GM19328 (cell line): Measurements from ENCODE around the gene TAF1B.
A peak's percentile ranks its signal among the peaks of the same experiment; 100 is the strongest.
"Not testable (repeated sequence)": the region's sequence is repeated elsewhere in the genome, so short reads cannot be mapped to it uniquely, and the experiment has no call there.

Source experiments
- ATAC-seq: cut with Tn5 transposase; IDR thresholded peaks from one replicate; pipeline ENCODE4 v1.9.1; 2021; ENCODE audit warnings: mild to moderate bottlenecking, moderate library complexity; ENCODE audit not compliant: unreplicated experiment

Gene TAF1B

GRCh38 chr2:9830685-9831410 lies 12.4 kb upstream of the TAF1B start:
- ATAC-seq: no peak

GRCh38 chr2:9831670-9832069 lies 11.6 kb upstream of the TAF1B start:
- ATAC-seq: no peak

GRCh38 chr2:9832586-9832985 lies 10.7 kb upstream of the TAF1B start:
- ATAC-seq: no peak

GRCh38 chr2:9835068-9835467 lies 8.2 kb upstream of the TAF1B start:
- not testable (repeated sequence) for ATAC-seq

- no peak for ATAC-seq
Observed at GRCh38 chr2:9836074-9836473, 7.2 kb upstream of the TAF1B start.

- no peak for ATAC-seq
Observed at GRCh38 chr2:9836517-9836916, 6.8 kb upstream of the TAF1B start.

- ATAC-seq: no peak
Observed at GRCh38 chr2:9837451-9837850, 5.8 kb upstream of the TAF1B start.

- ATAC-seq: no peak
Observed at GRCh38 chr2:9838391-9838790, 4.9 kb upstream of the TAF1B start.

- no peak for ATAC-seq
Observed at GRCh38 chr2:9842487-9843228, 616 bp upstream of the TAF1B start.

- no peak for ATAC-seq
Observed at GRCh38 chr2:9844036-9844483, 786 bp downstream of the TAF1B start.

- ATAC-seq: peak; percentile 26
Observed at GRCh38 chr2:9844576-9844975, 1.3 kb downstream of the TAF1B start.

DNA sequence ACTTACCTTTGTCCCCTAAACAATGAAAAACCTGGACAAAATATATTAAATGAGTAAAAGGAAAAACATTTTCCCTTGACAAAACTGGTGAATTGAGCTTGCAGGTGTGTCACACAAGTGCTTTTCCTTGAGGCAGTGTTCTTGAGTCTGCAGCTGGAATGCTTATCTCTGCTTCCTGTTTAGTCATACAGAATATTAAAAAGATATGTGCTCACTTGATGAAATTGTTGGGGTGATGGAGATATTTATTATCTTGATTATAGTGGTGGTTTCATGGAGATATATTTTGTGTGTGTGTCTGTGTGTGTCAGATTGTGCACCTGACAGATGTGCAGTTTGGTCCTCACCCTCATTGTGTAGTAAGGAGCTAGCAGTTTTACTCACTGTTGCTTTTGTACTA lies 3.3 kb downstream of the TAF1B start:
- ATAC-seq: no peak

DNA sequence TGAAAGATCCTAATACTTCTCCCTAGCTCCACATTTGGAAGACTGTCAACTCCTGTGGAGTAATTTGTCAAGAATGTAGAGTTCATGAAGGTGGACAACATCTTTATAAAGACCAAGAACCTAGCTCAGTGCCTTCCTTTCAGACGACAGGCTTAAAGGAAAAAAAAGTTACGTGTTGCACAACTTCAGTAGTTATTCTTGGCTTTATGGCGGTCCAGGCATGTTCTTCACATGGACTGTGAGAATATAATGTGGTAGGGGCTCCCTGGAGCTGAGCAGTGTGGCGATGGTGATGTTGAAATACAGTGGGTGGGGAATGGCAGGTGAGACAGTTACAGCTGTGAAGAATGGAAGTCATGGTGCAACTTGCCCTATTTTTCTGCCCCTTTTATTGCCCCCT lies 3.9 kb downstream of the TAF1B start:
- ATAC-seq: no peak

DNA sequence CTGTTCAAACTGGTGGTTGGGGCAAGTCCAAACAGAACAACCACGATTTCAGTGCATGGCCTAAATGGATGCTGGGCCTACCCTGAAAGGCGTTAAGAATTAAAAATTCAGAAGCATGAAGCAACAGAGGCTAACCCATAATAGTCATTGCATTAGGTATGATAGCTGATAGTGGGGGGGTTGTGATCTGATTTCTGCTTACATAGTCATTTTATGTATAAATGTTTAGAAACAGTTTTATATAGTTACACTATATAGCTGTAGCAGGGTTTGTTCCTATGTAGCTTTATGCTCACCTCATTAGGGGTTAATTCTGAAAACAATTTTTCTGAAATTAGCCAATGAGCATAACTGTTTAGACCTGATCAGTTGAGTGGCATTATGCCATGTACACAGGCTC lies 9.6 kb downstream of the TAF1B start:
- no peak for ATAC-seq

DNA sequence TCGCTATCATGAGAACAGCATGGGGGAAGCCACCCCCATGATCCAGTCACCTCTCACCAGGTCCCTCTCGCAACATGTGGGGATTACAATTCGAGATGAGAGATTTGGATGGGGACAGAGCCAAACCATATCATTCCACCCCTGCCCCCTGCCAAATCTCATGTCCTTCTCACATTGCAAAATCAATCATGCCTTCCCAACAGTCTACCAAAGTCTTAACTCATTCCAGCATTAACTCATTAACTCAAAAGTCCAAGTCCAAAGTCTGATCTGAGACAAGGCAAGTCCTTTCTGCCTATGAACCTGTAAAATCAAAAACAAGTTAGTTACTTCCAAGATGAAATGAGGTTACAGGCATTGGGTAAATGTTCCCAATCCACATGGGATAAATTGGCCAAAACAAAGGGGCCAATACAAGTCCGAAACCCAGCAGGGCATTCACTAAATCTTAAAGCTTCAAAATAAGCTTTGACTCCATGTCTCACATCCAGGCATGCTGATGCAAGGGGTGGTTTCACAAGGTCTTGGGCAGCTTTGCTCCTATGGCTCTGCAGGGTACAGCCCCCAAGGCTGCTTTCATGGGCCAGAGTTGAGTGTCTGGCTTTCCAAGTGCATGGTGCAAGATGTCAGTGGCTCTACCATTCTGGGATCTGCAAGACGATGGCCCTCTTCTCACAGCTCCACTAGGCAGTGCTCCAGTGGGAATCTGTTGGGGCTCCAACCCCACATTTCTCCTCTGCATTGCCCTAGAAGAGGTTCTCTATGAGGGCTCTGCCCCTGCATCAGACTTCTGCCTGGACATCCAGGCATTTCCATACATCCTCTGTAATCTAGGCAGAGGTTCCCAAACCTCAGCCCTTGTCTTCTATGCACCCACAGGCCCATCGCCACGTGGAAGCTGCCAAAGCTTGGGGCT lies 14.8 kb downstream of the TAF1B start:
- no peak for ATAC-seq

DNA sequence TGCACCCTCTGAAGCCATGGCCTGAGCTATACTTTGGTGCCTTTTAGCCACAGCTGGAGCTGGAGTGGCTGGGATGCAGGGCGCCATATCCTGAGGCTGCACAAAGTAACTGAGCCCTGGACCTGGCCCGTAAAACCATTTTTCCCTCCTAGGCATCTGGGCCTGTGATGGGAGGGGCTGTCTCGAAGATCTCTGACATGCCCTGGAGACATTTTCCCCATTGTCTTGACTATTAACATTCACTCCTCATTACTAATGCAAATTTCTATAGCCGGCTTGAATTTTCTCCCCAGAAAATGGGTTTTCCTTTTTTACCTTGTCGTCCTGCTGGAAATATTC lies 15.4 kb downstream of the TAF1B start:
- no peak for ATAC-seq

- ATAC-seq: not testable (repeated sequence)
Observed at GRCh38 chr2:9860922-9861580, 17.8 kb downstream of the TAF1B start.

DNA sequence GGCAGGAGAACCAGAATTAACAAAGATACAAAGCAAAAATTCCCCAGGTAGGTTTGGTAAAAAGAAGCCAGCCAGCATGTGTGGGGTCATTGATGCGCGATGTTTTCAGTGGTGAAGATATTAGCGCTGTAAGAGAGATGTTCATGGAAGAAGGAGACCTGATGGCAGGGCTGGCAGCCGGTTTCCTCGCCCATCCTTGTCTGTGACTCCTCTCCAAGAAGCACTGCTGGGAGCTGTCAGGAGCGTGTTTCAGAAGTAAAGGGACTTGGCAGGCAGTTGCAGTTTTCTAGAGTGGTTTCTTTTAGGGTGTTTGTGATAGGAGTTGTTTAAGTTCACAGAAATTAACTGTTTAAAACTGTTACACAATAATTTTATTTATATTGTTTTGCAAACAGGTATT lies 24.6 kb downstream of the TAF1B start:
- no peak for ATAC-seq

DNA sequence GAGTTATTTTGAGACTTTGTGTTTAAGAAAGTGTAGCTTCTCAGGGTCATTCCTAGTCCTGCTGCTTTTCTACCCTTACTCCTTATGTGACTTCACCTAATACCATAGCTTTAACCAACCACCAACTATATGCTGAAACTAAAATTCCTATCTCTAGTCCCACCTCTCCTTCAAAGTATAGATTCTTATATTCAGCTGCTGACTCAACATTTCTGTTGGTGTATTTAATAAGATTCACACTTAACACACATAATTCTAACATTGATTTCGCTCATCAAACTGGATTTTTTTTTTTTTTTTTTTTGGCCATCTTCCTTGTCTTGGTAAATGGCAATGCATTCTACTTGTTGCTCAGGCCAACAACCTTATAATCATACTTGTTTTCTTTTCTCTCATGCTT lies 30.1 kb downstream of the TAF1B start:
- ATAC-seq: no peak

DNA sequence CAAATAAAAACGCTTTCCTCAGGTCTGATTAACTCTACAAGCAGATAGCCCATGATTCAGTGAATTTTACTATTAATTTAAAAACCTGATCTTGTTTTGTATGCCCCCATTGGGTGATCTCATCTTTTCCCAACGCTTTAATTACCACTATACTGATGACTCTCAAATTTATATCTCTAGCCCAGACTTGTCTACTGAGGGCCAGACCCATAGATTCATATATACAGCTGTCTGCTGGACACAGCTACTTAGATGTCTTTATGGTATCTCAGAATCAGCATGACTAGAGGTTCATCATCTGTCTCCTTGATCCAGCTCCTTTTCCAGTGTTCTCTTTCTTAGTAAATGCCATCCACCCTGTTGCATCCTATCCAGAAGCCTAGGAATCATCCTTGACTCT lies 33.8 kb downstream of the TAF1B start:
- ATAC-seq: no peak

DNA sequence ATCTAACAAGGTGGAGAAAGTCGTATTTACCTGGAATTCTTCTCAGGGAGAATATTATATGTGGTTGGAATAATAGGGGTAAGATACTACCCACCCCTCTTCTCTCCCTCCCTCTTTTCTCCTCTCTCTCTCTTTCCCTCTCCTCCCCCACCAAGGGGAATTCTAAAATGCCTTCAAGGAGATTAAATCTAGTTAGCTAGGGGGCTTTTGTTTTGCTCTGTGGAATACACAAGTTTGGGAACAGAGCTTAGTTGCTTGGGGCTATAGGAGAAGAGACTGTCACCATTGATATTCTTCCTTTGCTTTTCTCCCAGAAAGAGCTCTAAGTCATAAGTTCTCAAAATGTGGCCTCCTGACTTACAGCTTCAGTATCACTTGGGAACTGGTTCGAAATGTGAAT lies 34.5 kb downstream of the TAF1B start:
- ATAC-seq: no peak
